ENCODE results near the gene NAXE. TPM values are rescaled to one million over a fixed set of nuclear protein-coding genes. Genes with fewer than 3 reads are reported as not detected.
"Not testable (repeated sequence)": the region's sequence is repeated elsewhere in the genome, so short reads cannot be mapped to it uniquely, and the experiment has no call there.

Gene NAXE
- total RNA-seq, 2 donors from 2014 or later, result 68.4 to 99.8 TPM

- Histone ChIP-seq H3K9me3 (no peaks in the 10 kb centered on the region), H3K36me3 (no peaks in the 10 kb centered on the region), H3K4me1 (peaks cover 21% of the 10 kb centered on the region), H3K27me3 (peaks cover 42% of the 10 kb centered on the region), H3K4me3 (peak overlapping the region; percentile 23), H3K9ac (ENCODE audit: low read depth in 2 of 2, low read length in 2 of 2) (peak overlapping the region in 1 of 2 donors; percentile 7), H3K27ac (no peak overlapping the region)
- TF ChIP-seq CTCF (IDR thresholded peaks at IDR 0.05), result no peak
- DNase-seq, result no peak
- intact Hi-C loops (cut with DNase I), result loop anchor here (10.0 kb wide), 1 partner anchor 240 kb away; the partner anchor contains the start of gene NTRK1
Measured at GRCh38 chr1:156624814-156625435, 33.3 kb downstream of the NAXE start.

DNA sequence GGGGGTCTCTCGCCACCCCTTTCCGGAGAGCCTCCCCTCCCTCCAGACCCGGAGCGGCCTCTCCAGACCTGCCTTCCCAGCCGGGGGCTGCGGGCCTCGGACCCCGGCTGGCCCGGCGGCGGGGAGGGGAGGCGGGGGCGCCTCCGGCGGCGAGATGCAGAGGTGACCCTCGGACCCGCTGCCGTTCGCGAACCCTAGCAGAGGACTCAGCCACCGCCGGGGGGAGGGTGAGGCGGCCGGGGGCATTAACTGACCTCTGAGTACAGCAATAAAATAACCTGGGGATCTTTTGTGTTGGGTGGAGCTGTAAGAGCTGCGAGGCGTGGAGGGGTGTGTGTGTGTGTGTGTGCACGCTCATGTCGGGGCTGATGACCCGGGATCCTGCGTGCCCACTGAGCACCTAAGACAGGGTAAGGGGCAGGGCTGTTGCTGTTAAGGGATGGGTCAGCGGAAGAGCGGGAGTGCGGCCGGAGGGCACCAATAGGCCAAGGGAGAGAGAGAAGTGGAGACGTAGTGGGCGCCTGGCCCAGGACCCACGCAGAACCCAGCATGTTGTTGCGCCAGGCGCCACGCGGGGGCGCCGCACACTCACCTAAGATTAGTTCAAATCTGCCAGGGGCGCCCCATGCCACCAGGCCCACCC is 34.0 kb downstream of the NAXE start:
- no peak overlapping the region for H3K27ac ChIP-seq
- peaks cover 21% of the 10 kb centered on the region for H3K4me1 ChIP-seq
- H3K27me3 ChIP-seq, result peaks cover 38% of the 10 kb centered on the region
- peak; percentile 64 for DNase-seq
- intact Hi-C loops (cut with DNase I), result loop anchor here (10.0 kb wide), 1 partner anchor 239 kb away; the partner anchor contains the start of gene NTRK1
- no peaks in the 10 kb centered on the region for H3K9me3 ChIP-seq
- H3K9ac ChIP-seq (ENCODE audit: low read depth in 2 of 2, low read length in 2 of 2), result no peak overlapping the region
- H3K36me3 ChIP-seq, result no peaks in the 10 kb centered on the region
- peak; percentile 65 for TF ChIP-seq CTCF (IDR thresholded peaks at IDR 0.05)
- H3K4me3 ChIP-seq, result peak overlapping the region; percentile 23

- H3K9me3 ChIP-seq, result no peaks in the 10 kb centered on the region
- intact Hi-C loops (cut with DNase I), result loop anchor here (10.0 kb wide), 1 partner anchor 239 kb away; the partner anchor contains the start of gene NTRK1
- no peak for DNase-seq
- no peaks in the 10 kb centered on the region for H3K36me3 ChIP-seq
- no peak for TF ChIP-seq CTCF (IDR thresholded peaks at IDR 0.05)
- no peak overlapping the region for H3K9ac ChIP-seq (ENCODE audit: low read depth in 2 of 2, low read length in 2 of 2)
- H3K27ac ChIP-seq, result no peak overlapping the region
- H3K4me1 ChIP-seq, result peaks cover 21% of the 10 kb centered on the region
- peaks cover 35% of the 10 kb centered on the region for H3K27me3 ChIP-seq
- no peak overlapping the region for H3K4me3 ChIP-seq
Measured at GRCh38 chr1:156626079-156626438, 34.5 kb downstream of the NAXE start.

- peak; percentile 48 for TF ChIP-seq CTCF (IDR thresholded peaks at IDR 0.05)
- H3K27ac ChIP-seq, result no peak overlapping the region
- peaks cover 21% of the 10 kb centered on the region for H3K4me1 ChIP-seq
- H3K27me3 ChIP-seq, result peaks cover 35% of the 10 kb centered on the region
- no peak overlapping the region for H3K9ac ChIP-seq (ENCODE audit: low read depth in 2 of 2, low read length in 2 of 2)
- intact Hi-C loops (cut with DNase I), result loop anchor here (10.0 kb wide), 1 partner anchor 237 kb away; the partner anchor contains the start of gene NTRK1
- H3K4me3 ChIP-seq, result no peak overlapping the region
- H3K36me3 ChIP-seq, result no peaks in the 10 kb centered on the region
- DNase-seq, result peak; percentile 41
- no peaks in the 10 kb centered on the region for H3K9me3 ChIP-seq
Measured at GRCh38 chr1:156627313-156627880, 35.8 kb downstream of the NAXE start.

- H3K27me3 ChIP-seq, result peaks cover 16% of the 10 kb centered on the region
Measured at GRCh38 chr1:156629823-156630449, 38.4 kb downstream of the NAXE start.

GRCh38 chr1:156631152-156631551 is 39.6 kb downstream of the NAXE start:
- H3K27ac ChIP-seq; H3K9me3 ChIP-seq; H3K36me3 ChIP-seq; H3K4me1 ChIP-seq; H3K4me3 ChIP-seq; H3K9ac ChIP-seq (ENCODE audit: low read depth in 2 of 2, low read length in 2 of 2); H3K27me3 ChIP-seq; DNase-seq; intact Hi-C loops (cut with DNase I): not testable (repeated sequence)

More at GRCh38 chr1:156629823-156630449, 38.4 kb downstream of the NAXE start:
- no peak for DNase-seq
- Histone ChIP-seq H3K27ac (no peak overlapping the region), H3K9ac (ENCODE audit: low read depth in 2 of 2, low read length in 2 of 2) (no peak overlapping the region), H3K36me3 (no peaks in the 10 kb centered on the region), H3K4me3 (no peak overlapping the region), H3K9me3 (no peaks in the 10 kb centered on the region), H3K4me1 (peaks cover 11% of the 10 kb centered on the region)
- intact Hi-C loops (cut with DNase I), result loop anchor here (2.0 to 10.0 kb wide), 2 partner anchors 29 to 235 kb away; partner anchors contain the start of gene NTRK1
- no peak for TF ChIP-seq CTCF (IDR thresholded peaks at IDR 0.05)

Measured in colonic mucosa (tissue), 4 donors.